SW 1271 (cell line): ENCODE results near the gene PARD6A.

ENCODE experiments used
- DNase-seq, 2 experiments: peaks; one replicate each; lab custom pipeline; 2025; lab: John Stamatoyannopoulos, UW

PARD6A gene, protein sequence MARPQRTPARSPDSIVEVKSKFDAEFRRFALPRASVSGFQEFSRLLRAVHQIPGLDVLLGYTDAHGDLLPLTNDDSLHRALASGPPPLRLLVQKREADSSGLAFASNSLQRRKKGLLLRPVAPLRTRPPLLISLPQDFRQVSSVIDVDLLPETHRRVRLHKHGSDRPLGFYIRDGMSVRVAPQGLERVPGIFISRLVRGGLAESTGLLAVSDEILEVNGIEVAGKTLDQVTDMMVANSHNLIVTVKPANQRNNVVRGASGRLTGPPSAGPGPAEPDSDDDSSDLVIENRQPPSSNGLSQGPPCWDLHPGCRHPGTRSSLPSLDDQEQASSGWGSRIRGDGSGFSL

DNA sequence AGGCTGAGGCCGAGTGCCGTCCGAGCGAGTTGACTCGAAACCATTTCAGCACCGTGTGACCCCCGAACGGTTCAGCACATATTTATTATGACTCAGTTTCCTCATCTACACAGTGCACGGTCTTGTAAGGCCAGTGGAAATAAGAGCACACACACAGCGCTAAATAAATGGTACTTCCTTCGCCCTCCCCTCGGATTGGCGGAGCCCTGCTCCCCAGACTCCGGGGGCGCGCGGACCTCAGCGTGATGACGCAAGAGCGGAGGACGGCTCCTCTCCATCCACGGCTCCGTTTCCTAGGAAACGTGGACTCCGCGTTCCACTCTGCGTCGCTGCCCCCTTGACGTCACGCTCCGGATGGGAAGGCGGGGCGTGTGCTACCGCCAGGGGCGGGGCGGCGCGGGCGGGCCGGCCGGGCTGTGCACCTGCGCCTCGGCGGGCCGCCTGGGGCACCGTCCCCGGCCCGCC, at the start of gene PARD6A:
PARD6A (plus strand) TSS at position 397 of the 465 bp plus-strand sequence. CDS start 79 bp downstream, outside the sequence.
- DNase-seq = peak; percentile 95

DNA sequence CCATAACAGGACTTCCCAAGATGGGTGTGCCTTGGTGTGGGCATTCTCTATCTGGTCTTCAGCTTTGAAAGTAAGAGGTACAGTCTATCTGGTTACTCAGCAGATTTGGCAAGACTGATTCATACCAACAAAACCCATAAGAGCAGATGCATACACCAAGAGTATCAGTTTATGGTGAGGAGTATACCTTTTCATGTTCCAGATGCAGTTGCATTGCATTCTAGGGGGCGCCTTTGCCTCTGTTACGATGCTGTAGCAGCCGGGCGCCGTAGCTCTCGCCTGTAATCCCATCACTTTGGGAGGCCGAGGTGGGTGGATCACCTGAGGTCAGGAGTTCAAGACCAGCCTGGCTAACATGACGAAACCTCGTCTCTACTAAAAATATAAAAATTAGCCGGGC, 47.0 kb upstream of the PARD6A start:
- DNase-seq = no peak

- DNase-seq = no peak
Observed at GRCh38 chr16:67628216-67628615, 32.5 kb upstream of the PARD6A start.

GRCh38 chr16:67632415-67633172, 28.2 kb upstream of the PARD6A start:
- no peak for DNase-seq

- DNase-seq = no peak
Observed at GRCh38 chr16:67636713-67637112, 24.0 kb upstream of the PARD6A start.

DNA sequence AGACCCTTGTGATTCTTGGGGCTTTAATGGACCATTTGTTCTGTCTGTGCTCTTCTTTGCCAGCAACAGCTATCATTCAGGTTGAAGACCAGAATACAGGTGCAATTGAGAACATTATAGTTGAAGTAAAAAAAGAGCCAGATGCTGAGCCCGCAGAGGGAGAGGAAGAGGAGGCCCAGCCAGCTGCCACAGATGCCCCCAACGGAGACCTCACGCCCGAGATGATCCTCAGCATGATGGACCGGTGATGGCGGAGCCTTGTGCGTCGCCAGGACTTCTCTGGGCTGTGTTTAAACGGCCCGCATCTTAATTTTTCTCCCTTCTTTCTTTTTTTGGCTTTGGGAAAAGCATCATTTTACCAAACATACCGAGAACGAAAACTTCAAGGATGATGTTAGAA, 23.1 kb upstream of the PARD6A start:
- DNase-seq = no peak

- no peak for DNase-seq
Observed at GRCh38 chr16:67641779-67642708, 18.7 kb upstream of the PARD6A start.

DNA sequence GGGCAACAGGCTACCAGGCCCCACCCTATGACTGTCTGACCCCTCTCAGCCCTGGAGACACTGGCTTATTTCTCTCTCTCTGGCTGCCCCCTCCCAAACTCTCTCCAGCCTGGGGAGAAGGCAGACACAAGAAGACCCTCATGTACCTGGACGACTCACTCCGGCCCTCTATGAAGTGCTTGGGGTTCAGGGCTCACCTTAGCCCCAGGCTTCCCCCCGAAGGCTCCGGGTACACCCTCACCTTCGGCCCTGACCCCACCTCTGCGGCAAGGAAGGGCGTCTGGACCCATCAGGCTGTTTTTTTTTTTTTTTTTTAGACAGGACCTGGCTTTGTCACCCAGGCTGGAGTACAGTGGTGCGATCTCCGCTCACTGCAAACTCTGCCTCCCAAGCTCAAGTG, 16.7 kb upstream of the PARD6A start:
- DNase-seq = no peak

GRCh38 chr16:67645397-67646121, 15.2 kb upstream of the PARD6A start:
- DNase-seq = no peak

DNA sequence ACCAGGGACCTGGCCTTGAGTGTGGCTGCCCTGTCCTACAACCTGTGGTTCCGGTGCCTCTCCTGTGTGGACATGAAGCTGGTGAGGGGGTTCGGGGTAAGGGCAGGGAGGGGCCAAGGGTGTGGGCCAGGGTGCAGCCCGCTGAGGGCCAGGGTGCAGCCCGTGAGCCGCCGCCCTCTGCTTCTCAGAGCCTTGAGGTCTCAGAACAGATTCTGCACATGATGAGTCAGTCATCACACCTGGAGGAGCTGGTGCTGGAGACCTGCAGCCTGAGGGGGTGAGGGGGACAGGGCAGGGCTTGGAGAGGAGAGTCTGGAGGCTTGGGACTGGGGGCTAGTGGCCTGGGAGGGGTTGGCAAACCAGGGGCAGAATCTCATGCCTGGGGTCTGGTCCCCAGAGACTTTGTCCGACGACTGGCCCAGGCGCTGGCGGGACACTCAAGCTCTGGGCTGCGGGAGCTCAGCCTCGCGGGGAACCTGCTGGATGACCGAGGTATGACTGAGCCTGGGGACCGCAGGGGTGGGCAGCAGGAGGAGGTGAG, 13.6 kb upstream of the PARD6A start:
- DNase-seq = no peak

DNA sequence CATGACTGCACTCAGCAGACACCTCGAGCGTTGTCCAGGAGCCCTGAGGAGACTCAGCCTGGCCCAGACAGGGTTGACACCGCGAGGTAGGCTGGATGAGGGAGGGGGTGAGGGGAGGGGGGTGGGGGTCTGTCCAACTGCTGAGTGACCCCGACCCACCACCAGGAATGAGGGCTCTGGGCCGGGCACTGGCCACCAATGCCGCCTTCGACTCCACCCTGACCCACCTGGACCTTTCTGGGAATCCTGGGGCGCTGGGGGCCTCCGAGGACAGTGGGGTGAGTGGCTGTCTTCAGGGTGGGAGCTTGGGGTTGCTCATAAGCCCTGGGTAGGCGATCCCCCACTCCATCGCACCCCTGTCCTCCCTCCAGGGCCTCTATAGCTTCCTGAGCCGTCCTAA, 13.1 kb upstream of the PARD6A start:
- DNase-seq = no peak

DNA sequence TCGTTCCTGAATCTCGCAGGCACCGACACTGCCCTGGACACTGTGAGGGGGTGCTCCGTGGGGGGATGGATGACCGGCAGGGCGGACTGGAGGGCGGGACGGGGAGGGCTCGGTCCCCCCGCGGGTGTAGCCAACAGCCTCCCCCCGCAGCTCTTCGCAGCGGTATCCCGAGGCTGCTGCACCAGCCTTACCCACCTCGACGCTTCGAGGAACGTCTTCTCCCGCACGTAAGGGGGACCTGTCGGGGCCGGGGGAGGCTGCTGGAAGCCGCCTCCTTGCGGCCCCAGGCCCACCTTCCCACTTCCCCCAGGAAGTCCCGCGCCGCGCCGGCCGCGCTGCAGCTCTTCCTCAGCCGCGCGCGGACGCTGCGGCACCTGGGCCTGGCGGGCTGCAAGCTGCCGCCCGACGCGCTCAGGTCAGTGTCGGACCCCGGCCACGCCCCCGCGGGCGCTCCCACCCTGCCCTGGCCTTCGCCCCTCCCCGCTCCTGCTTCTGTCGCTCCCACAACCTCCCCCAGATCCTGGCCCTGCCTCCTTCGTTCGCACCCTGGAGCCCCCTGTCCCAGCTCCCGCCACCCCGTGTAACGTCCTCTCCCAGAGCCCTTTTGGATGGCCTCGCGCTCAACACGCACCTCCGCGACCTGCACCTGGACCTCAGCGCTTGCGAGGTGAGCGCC, 12.5 kb upstream of the PARD6A start:
- no peak for DNase-seq

GRCh38 chr16:67648764-67649407, 11.9 kb upstream of the PARD6A start:
- no peak for DNase-seq

DNA sequence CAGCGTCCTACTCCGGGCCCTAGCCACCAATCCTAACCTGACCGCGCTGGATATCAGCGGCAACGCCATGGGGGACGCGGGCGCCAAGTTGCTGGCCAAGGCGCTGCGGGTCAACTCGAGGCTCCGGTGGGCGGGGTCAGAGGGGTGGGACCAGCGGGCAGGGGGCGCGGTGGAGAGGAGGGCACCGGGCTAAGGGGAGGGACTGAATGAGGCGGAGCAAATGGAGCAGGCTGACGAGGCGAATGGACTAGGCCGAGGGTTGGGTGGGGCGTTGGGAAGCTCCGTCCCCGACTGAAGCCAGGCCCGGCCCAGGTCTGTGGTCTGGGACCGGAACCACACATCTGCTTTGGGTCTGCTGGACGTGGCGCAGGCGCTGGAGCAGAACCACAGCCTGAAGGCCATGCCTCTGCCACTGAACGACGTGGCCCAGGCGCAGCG, 11.2 kb upstream of the PARD6A start:
- DNase-seq = no peak

DNA sequence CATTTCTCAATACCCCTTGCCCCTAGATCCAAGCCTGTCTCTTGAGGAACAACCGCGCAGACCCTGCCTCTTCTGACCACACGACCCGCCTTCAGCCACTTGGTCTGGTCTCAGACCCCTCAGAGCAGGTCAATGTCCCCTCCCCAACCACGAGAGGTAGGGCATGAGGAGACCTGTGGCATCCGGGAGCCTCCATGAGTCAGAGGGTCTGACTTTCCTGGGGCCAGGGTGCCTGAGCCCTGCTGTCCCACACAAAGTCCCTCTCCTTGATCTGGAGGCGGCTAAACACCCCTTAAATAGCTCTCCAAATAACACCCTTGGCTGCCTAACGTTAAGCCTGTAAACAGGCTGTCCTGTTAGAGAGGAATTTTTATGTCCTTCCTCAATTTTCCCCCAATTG, 10.7 kb upstream of the PARD6A start:
- DNase-seq = no peak

DNA sequence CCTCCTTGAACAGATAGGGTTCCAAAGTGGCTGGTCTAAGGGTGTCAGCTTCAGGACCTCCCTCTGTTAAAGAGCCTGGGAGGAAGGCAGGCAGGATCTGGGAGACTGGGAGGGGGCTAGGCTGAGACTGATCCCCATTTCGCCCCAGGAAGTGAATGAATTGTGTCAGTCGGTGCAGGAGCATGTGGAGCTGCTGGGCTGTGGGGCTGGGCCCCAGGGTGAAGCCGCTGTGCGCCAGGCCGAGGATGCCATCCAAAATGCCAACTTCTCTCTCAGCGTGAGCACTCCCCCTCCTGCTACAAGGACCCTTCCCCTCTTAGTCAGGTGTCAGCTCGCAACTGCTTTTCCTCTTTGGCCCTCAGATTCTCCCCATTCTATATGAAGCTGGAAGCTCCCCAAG, 9.7 kb upstream of the PARD6A start:
- no peak for DNase-seq

DNA sequence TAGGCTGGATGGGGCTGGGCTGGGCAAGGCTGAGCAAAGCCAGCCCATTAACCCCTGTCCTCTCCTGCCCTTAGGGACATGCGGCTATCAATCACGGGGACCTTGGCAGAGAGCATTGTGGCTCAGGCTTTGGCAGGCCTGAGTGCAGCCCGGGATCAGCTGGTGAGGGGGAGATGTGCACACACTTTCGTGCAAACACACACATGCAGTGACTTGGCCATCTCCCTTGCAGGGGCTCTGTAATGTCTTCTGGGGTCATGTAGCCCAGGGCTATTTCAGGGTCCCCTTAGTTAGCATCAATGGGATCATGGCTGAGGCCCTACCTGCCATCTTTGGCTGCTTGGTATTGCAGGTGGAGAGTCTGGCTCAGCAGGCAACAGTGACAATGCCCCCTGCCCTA, 8.9 kb upstream of the PARD6A start:
- no peak for DNase-seq

- DNase-seq = no peak
Observed at GRCh38 chr16:67652578-67653127, 8.1 kb upstream of the PARD6A start.

GRCh38 chr16:67653128-67653788, 7.5 kb upstream of the PARD6A start:
- no peak for DNase-seq
